K562 (cell line): ENCODE results near the gene IRF3. TPM values are rescaled to one million over a fixed set of nuclear protein-coding genes. Genes with fewer than 3 reads are reported as not detected.

Source experiments
- ATAC-seq: fragments of 200-7000 bp; cut with Tn5 transposase; 3 replicates; pipeline ENCODE4 v1.9.1; 2020; ENCODE audit warnings: moderate library complexity
- BruUV-seq: library from RNA; stranded (reverse); fragments of 400-500 nt; replicated peaks from 2 replicates; lab custom pipeline; 2021; lab: Mats Ljungman, UMichigan
- CTCF ChIA-PET: fragments of 300-600 bp; formaldehyde crosslinking; extraction: SDS; loops from one replicate; lab custom pipeline; 2021; ENCODE audit warnings: low intra/inter-chr PET ratio; lab: Yijun Ruan, JAX
- POLR2A ChIA-PET: fragments of 300-600, 350-650 bp; sonication (Branson Sonifier 250); formaldehyde crosslinking; extraction: SDS; loops from one replicate; lab custom pipeline; 2021; ENCODE audit warnings: antibody characterized with exemption, inconsistent platforms; lab: Yijun Ruan, JAX
- DNase-seq, 4 experiments: peaks; one replicate each; pipeline versions ENCODE4 v3.0.0 to v3.0.0-alpha.2; 2011 to 2018; ENCODE audit warnings: low spot score in 3 of 4, mixed read lengths in 3 of 4; ENCODE audit errors: extremely low read depth in 1 of 4
- FAIRE-seq: peaks from 2 replicates; lab custom pipeline; 2011; peaks lifted over from hg19 to GRCh38; lab: Jason Lieb, UNC
- H2AFZ ChIP-seq: 2 replicates; pipeline ENCODE4 v1.6.0; 2011; ENCODE audit warnings: low read depth, low read length, control low read depth, inconsistent platforms
- H3K27ac ChIP-seq: fragments of 200-600 bp; 3 replicates; pipeline ENCODE4 v1.8.0; 2011; ENCODE audit warnings: low read depth, mild to moderate bottlenecking, control low read depth, inconsistent platforms, low read length, moderate library complexity, mixed read lengths; ENCODE audit errors: extremely low read depth
- H3K27me3 ChIP-seq, 2 experiments: fragments of 300-600 bp in 1 of 2; 2 replicates in 1 of 2; 3 replicates in 1 of 2; pipeline versions ENCODE4 v1.6.0 to v1.8.0; 2011; ENCODE audit warnings: inconsistent platforms in 2 of 2, low read length in 2 of 2, mild to moderate bottlenecking in 1 of 2, mixed read lengths in 1 of 2, moderate library complexity in 1 of 2; ENCODE audit not compliant: control insufficient read depth in 2 of 2, insufficient read depth in 2 of 2
- H3K36me3 ChIP-seq: fragments of 300-600 bp; 3 replicates; pipeline ENCODE4 v1.8.0; 2011; ENCODE audit warnings: mild to moderate bottlenecking, low read length, inconsistent platforms; ENCODE audit not compliant: control insufficient read depth, insufficient read depth
- H3K4me1 ChIP-seq, 2 experiments: fragments of 200-600 bp in 1 of 2; replicated peaks in 1 of 2; 2 replicates in 1 of 2; 3 replicates in 1 of 2; pipeline versions ENCODE4 v1.5.1 to v1.8.0; 2011; ENCODE audit warnings: inconsistent platforms in 2 of 2, low read length in 2 of 2, mild to moderate bottlenecking in 1 of 2, mixed read lengths in 1 of 2, moderate library complexity in 1 of 2; ENCODE audit not compliant: control insufficient read depth in 2 of 2, insufficient read depth in 2 of 2
- H3K4me2 ChIP-seq: 2 replicates; pipeline ENCODE4 v1.6.1; 2011; ENCODE audit warnings: low read length, control low read depth, inconsistent platforms, mixed read lengths; ENCODE audit not compliant: insufficient read depth
- H3K4me3 ChIP-seq: fragments of 200-600 bp; sonication (generic), shearing (Covaris generic); 2 replicates; pipeline ENCODE4 v1.5.1; 2016; ENCODE audit warnings: control low read depth, inconsistent platforms
- H3K79me2 ChIP-seq: fragments of 200-600 bp; 3 replicates; pipeline ENCODE4 v1.8.0; 2011; ENCODE audit warnings: low read length, inconsistent platforms; ENCODE audit not compliant: control insufficient read depth, insufficient read depth
- H3K9ac ChIP-seq, 2 experiments: 2 replicates each; pipeline versions ENCODE4 v1.6.0 to v1.6.1; 2011; ENCODE audit warnings: low read depth in 2 of 2, low read length in 2 of 2, control low read depth in 1 of 2, inconsistent platforms in 1 of 2, mild to moderate bottlenecking in 1 of 2, mixed read lengths in 1 of 2; ENCODE audit not compliant: insufficient read depth in 1 of 2
- H3K9me1 ChIP-seq: one replicate; pipeline ENCODE4 v1.6.0; 2011; ENCODE audit warnings: inconsistent platforms, mild to moderate bottlenecking, low read length, moderate library complexity; ENCODE audit not compliant: control insufficient read depth, insufficient read depth
- H3K9me3 ChIP-seq: replicated peaks from 2 replicates; pipeline ENCODE4 v1.5.1; 2011; ENCODE audit warnings: low read depth, low read length, inconsistent platforms; ENCODE audit not compliant: control insufficient read depth, insufficient read depth
- H4K20me1 ChIP-seq: replicated peaks from 2 replicates; pipeline ENCODE4 v1.6.1; 2011; ENCODE audit warnings: low read length, inconsistent platforms, mixed read lengths; ENCODE audit not compliant: control insufficient read depth, insufficient read depth
- BHLHE40 ChIP-seq: IDR thresholded peaks from 2 replicates; pipeline ENCODE4 v1.6.1; 2011; ENCODE audit warnings: low read length, improper control_type of control experiment
- CBFA2T3 ChIP-seq: fragments of 450-650 bp; IDR thresholded peaks from 2 replicates; pipeline ENCODE4 v1.6.1; 2017
- FOXJ2 ChIP-seq: fragments of 200-800 bp; sonication (Bioruptor generic); IDR thresholded peaks from 2 replicates; pipeline ENCODE4 v1.6.1; 2016; ENCODE audit warnings: missing genetic modification characterization, missing compliant biosample characterization
- HEY1 ChIP-seq: fragments of 250-450 bp; sonication (Bioruptor Pico); IDR thresholded peaks from 2 replicates; pipeline ENCODE4 v1.5.0; 2020; ENCODE audit warnings: mild to moderate bottlenecking, moderate library complexity, borderline replicate concordance
- MAZ ChIP-seq, 2 experiments: fragments of 450-650 bp in 1 of 2; sonication (generic) in 1 of 2; formaldehyde crosslinking; IDR thresholded peaks in 1 of 2; conservative IDR thresholded peaks in 1 of 2; 2 replicates each; pipeline versions ENCODE4 v1.4.0 to v1.5.0; 2020; ENCODE audit warnings: mild to moderate bottlenecking in 1 of 2, missing genetic modification reagents in 1 of 2
- NBN ChIP-seq: fragments of 450-650 bp; IDR thresholded peaks from 2 replicates; pipeline ENCODE4 v1.6.1; 2016; ENCODE audit warnings: low read depth, mild to moderate bottlenecking
- NR2F6 ChIP-seq: fragments of 450-650 bp; formaldehyde crosslinking; IDR thresholded peaks from 2 replicates; pipeline ENCODE4 v1.4.0; 2020; ENCODE audit warnings: mild to moderate bottlenecking
- OTX1 ChIP-seq: fragments of 450-650 bp; formaldehyde crosslinking; IDR thresholded peaks from 2 replicates; pipeline ENCODE4 v1.4.0; 2022; ENCODE audit warnings: mild to moderate bottlenecking
- PHF20 ChIP-seq: fragments of 450-650 bp; IDR thresholded peaks from 2 replicates; pipeline ENCODE4 v1.6.1; 2018; ENCODE audit not compliant: partially characterized antibody
- POLR3A ChIP-seq: IDR thresholded peaks from 2 replicates; pipeline ENCODE4 v1.6.1; 2011; ENCODE audit warnings: borderline replicate concordance, mild to moderate bottlenecking, moderate library complexity; ENCODE audit not compliant: insufficient read length, insufficient read depth; ENCODE audit errors: extremely low read depth
- SMARCB1 ChIP-seq: IDR thresholded peaks from 2 replicates; pipeline ENCODE4 v1.6.1; 2011; ENCODE audit warnings: improper control_type of control experiment, low read depth; ENCODE audit not compliant: insufficient read length
- SREBF1 ChIP-seq: fragments of 150-350 bp; IDR thresholded peaks from 2 replicates; pipeline ENCODE4 v1.6.1; 2014; ENCODE audit warnings: antibody characterized with exemption, low read depth, low read length, borderline replicate concordance
- STAG1 ChIP-seq: sonication (generic); formaldehyde crosslinking; IDR thresholded peaks from 2 replicates; pipeline ENCODE4 v1.5.0; 2020; ENCODE audit warnings: missing genetic modification reagents, borderline replicate concordance
- TBP ChIP-seq: optimal IDR thresholded peaks from 2 replicates; pipeline ENCODE3; 2011; ENCODE audit warnings: low read depth, low read length, improper control_type of control experiment
- TEAD1 ChIP-seq, 2 experiments: fragments of 450-650 bp in 1 of 2; sonication (generic) in 1 of 2; formaldehyde crosslinking; IDR thresholded peaks; 2 replicates each; pipeline versions ENCODE4 v1.4.0 to v1.8.0; 2020 to 2022; ENCODE audit warnings: mild to moderate bottlenecking in 2 of 2, missing genetic modification reagents in 1 of 2
- ZNF431 ChIP-seq: sonication (generic); formaldehyde crosslinking; IDR thresholded peaks from 2 replicates; pipeline ENCODE4 v1.8.0; 2022; ENCODE audit warnings: mild to moderate bottlenecking, missing genetic modification reagents
- ZNF668 ChIP-seq: fragments of 250-450 bp; sonication (Bioruptor Pico); IDR thresholded peaks from 2 replicates; pipeline ENCODE4 v1.8.0; 2022; ENCODE audit warnings: mild to moderate bottlenecking, inconsistent platforms
- WGBS: fragments of 100-300 bp; shearing (Covaris generic); methylation state at CpG from one replicate; pipeline ENCODE4 v1.1.6; 2016; ENCODE audit warnings: low coverage, mixed read lengths; ENCODE audit not compliant: insufficient coverage; ENCODE audit errors: missing lambda C conversion rate; 5-methylcytosine and 5-hydroxymethylcytosine counted together
- in situ Hi-C: fragments of 300-500 bp; cut with MboI; formaldehyde crosslinking; loops from 4 replicates; pipeline ENCODE4 v1.15.0; 2018; ENCODE audit warnings: inconsistent platforms, mixed read lengths
- intact Hi-C: fragments of 100-400 bp; cut with micrococcal nuclease; formaldehyde crosslinking; loops from 2 replicates; pipeline ENCODE4 v1.14.2; 2022
- polyA plus RNA-seq, 8 experiments: library from polyadenylated mRNA; depleted of rRNA in 4 of 8; stranded (reverse) in 5 of 8; unstranded in 3 of 8; fragments of >200 nt; fragmentation: Nextera tagmentation in 2 of 8; fragmentation: Illumina TruSeq in 1 of 8; extraction: Ambion mirVana in 2 of 8; extraction: Trizol in 1 of 8; gene quantifications; 2 replicates each; pipeline versions ENCODE4 v1.2.1 to v1.2.3, GENCODE V29; 2011 to 2014; ENCODE audit warnings: inconsistent platforms in 1 of 8, missing spikeins in 1 of 8
- total RNA-seq, 7 experiments: library from RNA; depleted of rRNA in 6 of 7; stranded (reverse); fragments of >200 nt in 6 of 7; fragmentation: Illumina TruSeq in 2 of 7; extraction: Trizol in 2 of 7; gene quantifications; 2 replicates each; pipeline versions ENCODE4 v1.2.1 to v1.2.3, GENCODE V29; 2011 to 2021; ENCODE audit warnings: low replicate concordance in 1 of 7
- TF ChIP-seq, protein P1 (sequence below): sonication (generic); formaldehyde crosslinking; IDR thresholded peaks from 2 replicates; pipeline ENCODE4 v1.8.0; 2022; ENCODE audit warnings: missing genetic modification reagents, mild to moderate bottlenecking, borderline replicate concordance

Gene IRF3
- total and polyA plus RNA-seq, 9 of the 15 experiments (the other 6 are each of a cell fraction or from before 2014, with no cell fraction given) = 7.5 to 145 (median 65.4) TPM

DNA sequence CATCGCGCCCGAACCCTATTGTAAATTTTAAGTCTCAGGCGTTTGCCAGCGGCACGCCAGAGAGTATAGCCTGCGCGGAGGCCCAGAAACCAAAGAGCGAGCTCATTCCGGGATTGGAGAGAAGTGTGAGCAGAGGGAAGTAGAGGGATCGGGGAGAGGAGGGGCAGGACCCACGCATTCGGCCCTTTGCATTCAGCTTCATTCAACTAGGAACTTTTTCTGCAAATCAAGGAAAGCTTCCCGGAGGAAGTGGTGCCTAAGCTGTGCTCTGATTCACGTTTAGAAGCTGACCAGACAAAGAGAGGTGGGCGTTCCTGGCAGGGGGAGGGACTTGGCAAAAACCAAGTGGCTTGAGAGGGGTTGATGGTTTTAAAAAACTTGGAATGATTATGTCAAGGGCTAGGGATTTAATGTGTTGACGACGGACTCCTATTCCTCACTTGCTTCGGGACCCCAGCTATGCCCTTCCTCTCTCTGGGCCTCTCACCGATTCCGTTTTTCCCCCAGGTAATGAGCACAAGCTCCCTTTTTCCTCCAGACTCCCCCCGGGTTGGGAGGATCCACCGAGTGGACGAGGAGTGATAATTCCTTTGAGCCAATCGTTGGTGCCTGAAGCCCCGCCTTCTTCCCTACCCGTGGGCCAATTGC is 10.6 kb upstream of the IRF3 start (continued):
- TF ChIP-seq SREBF1 (peak; percentile 86; the same call in 1 of the 2 replicates), CBFA2T3 (peak; percentile 11; the same call in 1 of the 2 replicates), BHLHE40 (peak; percentile 94), TEAD1 (CRISPR knock-in tag; IDR thresholded peaks at IDR 0.05) (peak; percentile 8 to 59; a peak in 1 of 4 replicates), TBP (peak; percentile 85), ZNF668 (no peak), SMARCB1 (no peak), MAZ (CRISPR knock-in tag; conservative IDR thresholded peaks at IDR 0.05 in 1 of 2, IDR thresholded peaks at IDR 0.05 in 1 of 2) (peak in 1 of 2 experiments; percentile 23; a peak in 1 of 4 replicates)

DNA sequence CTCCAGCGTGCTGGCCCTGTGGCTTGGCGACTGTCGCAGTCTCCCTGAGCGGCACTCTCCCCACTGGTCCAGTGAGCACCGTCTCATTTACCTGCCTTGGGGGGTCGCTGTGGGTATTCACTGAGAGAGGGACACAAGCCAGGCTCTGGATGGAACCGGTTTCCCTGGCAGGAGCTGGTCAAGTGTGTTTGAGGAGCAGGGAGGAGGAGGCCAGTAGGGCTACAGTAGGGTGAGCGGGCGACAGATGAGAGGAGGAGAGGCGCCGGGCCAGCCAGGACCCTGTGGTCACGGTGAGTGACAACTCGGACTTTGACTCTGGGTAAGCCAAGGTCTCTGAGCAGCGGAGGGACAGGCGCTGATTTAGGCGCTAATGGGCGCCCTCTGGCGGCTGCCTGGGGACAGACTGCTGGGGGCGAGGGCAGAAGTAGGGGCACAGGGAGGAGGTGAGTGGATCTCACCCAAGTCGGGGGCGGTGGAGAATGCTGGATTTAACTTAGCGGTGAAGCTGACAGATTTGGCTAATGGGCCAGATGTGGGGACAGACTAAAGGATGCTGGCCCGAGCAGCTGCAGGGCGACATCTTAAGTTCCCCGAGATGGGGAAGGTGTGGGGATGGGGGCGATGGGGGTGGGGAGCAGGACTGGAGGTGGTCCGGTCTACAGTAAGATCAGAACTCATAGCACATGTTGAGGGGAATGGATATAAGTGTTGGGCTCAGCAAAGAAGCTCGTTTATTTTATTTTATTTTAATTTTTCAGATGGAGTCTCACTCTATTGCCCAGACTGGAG is 6.7 kb upstream of the IRF3 start:
- ATAC-seq (peak; percentile 61), DNase-seq (peak; percentile 71 to 91 (median 80)), FAIRE-seq (peak; percentile 96)
- BruUV-seq = no TSS peak
- Histone ChIP-seq H3K9ac (peak overlapping the region; percentile 42 to 86; a peak in 3 of 4 replicates), H3K4me1 (peaks cover 18 to 26% of the 10 kb centered on the region in 2 experiments; a peak in 4 of 5 replicates), H4K20me1 (0 out of 2 replicates have a peak, but pooled peaks cover 4% of the 10 kb centered on the region), H3K36me3 (peaks cover 60% of the 10 kb centered on the region), H3K4me3 (peak overlapping the region; percentile 16; the same call in 1 of the 2 replicates), H3K9me1 (no peaks in the 10 kb centered on the region), H3K9me3 (no peaks in the 10 kb centered on the region; the same call in 1 of the 2 replicates), H3K4me2 (peak overlapping the region; percentile 75), H3K79me2 (peaks cover 21% of the 10 kb centered on the region), H3K27me3 (no peaks in the 10 kb centered on the region), H3K27ac (peak overlapping the region; percentile 44; the same call in 1 of the 3 replicates), H2AFZ (peak overlapping the region; percentile 68)
- intact Hi-C loops = no loop called here
- WGBS = 5% methylated on average over 23 of the region's 28 CpGs
- CTCF ChIA-PET = interaction anchor here (0.7 to 1.3 kb wide), 3 partner anchors 170 to 311 kb away, joined by 3 read pairs; no protein-coding TSS in a partner anchor
- in situ Hi-C loops = loop anchor here (5.0 kb wide), 1 partner anchor 165 kb away; no protein-coding TSS in a partner anchor
- POLR2A ChIA-PET = interaction anchor here (0.7 to 1.4 kb wide), 2 partner anchors 38 to 177 kb away, joined by 3 read pairs; partner anchors contain the start of gene RPS11
- TF ChIP-seq ZNF431 (CRISPR knock-in tag) (no peak), NBN (peak; percentile 83), HEY1 (CRISPR knock-in tag) (no peak), POLR3A (no peak), PHF20 (no peak), OTX1 (CRISPR knock-in tag) (no peak), NR2F6 (no peak), FOXJ2 (no peak), CBFA2T3 (no peak), STAG1 (CRISPR knock-in tag) (peak; percentile 24; the same call in 1 of the 2 replicates)
- TF ChIP-seq, protein P1, sequence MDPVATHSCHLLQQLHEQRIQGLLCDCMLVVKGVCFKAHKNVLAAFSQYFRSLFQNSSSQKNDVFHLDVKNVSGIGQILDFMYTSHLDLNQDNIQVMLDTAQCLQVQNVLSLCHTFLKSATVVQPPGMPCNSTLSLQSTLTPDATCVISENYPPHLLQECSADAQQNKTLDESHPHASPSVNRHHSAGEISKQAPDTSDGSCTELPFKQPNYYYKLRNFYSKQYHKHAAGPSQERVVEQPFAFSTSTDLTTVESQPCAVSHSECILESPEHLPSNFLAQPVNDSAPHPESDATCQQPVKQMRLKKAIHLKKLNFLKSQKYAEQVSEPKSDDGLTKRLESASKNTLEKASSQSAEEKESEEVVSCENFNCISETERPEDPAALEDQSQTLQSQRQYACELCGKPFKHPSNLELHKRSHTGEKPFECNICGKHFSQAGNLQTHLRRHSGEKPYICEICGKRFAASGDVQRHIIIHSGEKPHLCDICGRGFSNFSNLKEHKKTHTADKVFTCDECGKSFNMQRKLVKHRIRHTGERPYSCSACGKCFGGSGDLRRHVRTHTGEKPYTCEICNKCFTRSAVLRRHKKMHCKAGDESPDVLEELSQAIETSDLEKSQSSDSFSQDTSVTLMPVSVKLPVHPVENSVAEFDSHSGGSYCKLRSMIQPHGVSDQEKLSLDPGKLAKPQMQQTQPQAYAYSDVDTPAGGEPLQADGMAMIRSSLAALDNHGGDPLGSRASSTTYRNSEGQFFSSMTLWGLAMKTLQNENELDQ (CRISPR knock-in tag) = no peak
